ENCODE data around the gene TXK. TPM values are rescaled to one million over a fixed set of nuclear protein-coding genes. Genes with fewer than 3 reads are reported as not detected.

The TXK gene
- total RNA-seq, 1 experiment from 2014 or later = not detected

DNA sequence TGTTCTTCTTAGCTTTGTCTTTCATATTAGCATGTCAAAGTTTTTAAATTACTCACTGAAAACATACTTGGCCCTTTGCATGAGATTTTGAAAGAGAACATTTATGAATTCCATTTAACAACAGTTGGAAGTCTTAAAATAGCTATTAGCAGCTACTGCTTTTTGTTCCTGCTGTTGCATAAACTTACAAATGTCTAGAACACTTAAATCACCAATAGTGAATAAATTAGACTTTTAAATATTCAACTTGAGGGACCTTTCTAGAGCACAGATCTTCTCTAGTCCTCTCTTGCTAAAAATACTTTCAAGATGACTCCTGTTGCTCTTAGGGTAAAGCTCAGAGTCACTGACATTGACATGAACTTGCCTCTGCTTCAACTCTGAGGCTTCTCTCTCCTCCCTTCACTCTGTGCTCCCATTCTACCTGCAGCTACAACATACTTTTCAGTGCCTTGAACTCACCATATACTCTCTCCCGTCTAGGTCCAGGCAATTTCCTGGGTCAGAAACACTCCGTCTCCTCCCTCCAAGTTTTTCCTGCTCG lies 15.8 kb upstream of the TXK start:
- H3K9me2 ChIP-seq (replicated peaks; ENCODE audit: insufficient read depth, low read length) = no peaks in the 10 kb centered on the region
- H3K4me3 ChIP-seq (ENCODE audit: low read length) = no peak overlapping the region
- H3K79me2 ChIP-seq (ENCODE audit: low read length) = no peaks in the 10 kb centered on the region
- peaks cover 3% of the 10 kb centered on the region; the same call in 1 of the 2 replicates for H3K9me3 ChIP-seq (ENCODE audit: low read length)
- no peak overlapping the region for H3K27ac ChIP-seq (ENCODE audit: low read length)
- no peak overlapping the region for H2AFZ ChIP-seq (ENCODE audit: low read length)
- H3K27me3 ChIP-seq (ENCODE audit: low read length) = no peaks in the 10 kb centered on the region
- H3K36me3 ChIP-seq (ENCODE audit: insufficient read depth, low read length) = no peaks in the 10 kb centered on the region
- H3K4me1 ChIP-seq (ENCODE audit: low read length) = no peaks in the 10 kb centered on the region
- DNase-seq = no peak
- no peaks in the 10 kb centered on the region for H4K20me1 ChIP-seq (ENCODE audit: insufficient read depth, low read depth, low read length)
- no peak overlapping the region for H3K9ac ChIP-seq (ENCODE audit: low read length)
- H3K4me2 ChIP-seq (ENCODE audit: low read depth, low read length, poor library complexity, severe bottlenecking) = no peak overlapping the region

DNA sequence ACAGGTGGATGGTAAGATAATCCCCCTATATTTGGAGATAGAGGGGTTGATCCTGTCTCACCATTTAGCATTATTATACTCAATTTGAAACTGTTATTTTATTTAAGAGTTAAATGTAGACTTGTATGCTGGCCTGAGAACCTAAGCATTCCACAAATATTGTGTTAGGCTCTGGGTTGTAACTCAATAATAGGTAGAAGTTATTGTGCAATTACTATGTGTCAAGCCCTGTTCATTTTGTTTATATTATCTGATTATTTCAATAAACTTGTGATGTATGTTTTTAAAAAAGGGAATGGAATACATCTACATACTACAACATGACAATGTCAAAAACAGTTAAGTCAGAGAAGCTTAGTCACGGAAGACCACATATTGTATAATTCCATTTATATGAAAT lies 13.6 kb upstream of the TXK start:
- DNase-seq = no peak
- Histone ChIP-seq H3K9me3 (ENCODE audit: low read length) (no peaks in the 10 kb centered on the region), H3K27ac (ENCODE audit: low read length) (no peak overlapping the region), H3K27me3 (ENCODE audit: low read length) (no peaks in the 10 kb centered on the region), H3K9ac (ENCODE audit: low read length) (no peak overlapping the region), H2AFZ (ENCODE audit: low read length) (no peak overlapping the region), H3K79me2 (ENCODE audit: low read length) (no peaks in the 10 kb centered on the region), H3K9me2 (replicated peaks; ENCODE audit: insufficient read depth, low read length) (no peaks in the 10 kb centered on the region), H4K20me1 (ENCODE audit: insufficient read depth, low read depth, low read length) (no peaks in the 10 kb centered on the region), H3K4me3 (ENCODE audit: low read length) (no peak overlapping the region), H3K4me2 (ENCODE audit: low read depth, low read length, poor library complexity, severe bottlenecking) (no peak overlapping the region), H3K36me3 (ENCODE audit: insufficient read depth, low read length) (no peaks in the 10 kb centered on the region), H3K4me1 (ENCODE audit: low read length) (no peaks in the 10 kb centered on the region)

DNA sequence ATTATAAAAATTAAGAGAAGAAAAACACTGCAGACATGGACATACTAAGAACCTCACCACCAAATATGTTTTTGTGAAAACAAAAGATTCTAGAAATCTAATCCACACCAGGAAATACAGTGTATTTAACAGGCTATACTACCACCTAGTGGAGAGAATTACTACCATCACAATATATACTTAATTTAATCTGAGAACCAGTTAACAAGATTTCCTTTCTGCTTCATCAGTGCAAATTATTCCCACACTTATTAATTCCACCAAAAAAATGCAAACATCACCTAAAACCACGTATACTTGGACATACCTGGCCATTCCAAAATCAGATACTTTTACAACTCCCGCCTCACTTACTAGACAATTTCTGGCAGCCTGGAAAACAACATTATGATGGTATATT lies 7.0 kb upstream of the TXK start:
- Histone ChIP-seq H2AFZ (ENCODE audit: low read length) (no peak overlapping the region), H3K27ac (ENCODE audit: low read length) (no peak overlapping the region), H3K4me1 (ENCODE audit: low read length) (peaks cover 7% of the 10 kb centered on the region), H3K9me2 (replicated peaks; ENCODE audit: insufficient read depth, low read length) (no peaks in the 10 kb centered on the region), H3K4me2 (ENCODE audit: low read depth, low read length, poor library complexity, severe bottlenecking) (no peak overlapping the region), H3K9ac (ENCODE audit: low read length) (no peak overlapping the region), H3K4me3 (ENCODE audit: low read length) (no peak overlapping the region), H3K36me3 (ENCODE audit: insufficient read depth, low read length) (no peaks in the 10 kb centered on the region), H3K9me3 (ENCODE audit: low read length) (no peaks in the 10 kb centered on the region), H3K27me3 (ENCODE audit: low read length) (no peaks in the 10 kb centered on the region), H4K20me1 (ENCODE audit: insufficient read depth, low read depth, low read length) (no peaks in the 10 kb centered on the region), H3K79me2 (ENCODE audit: low read length) (no peaks in the 10 kb centered on the region)
- peak; percentile 76 for DNase-seq

DNA sequence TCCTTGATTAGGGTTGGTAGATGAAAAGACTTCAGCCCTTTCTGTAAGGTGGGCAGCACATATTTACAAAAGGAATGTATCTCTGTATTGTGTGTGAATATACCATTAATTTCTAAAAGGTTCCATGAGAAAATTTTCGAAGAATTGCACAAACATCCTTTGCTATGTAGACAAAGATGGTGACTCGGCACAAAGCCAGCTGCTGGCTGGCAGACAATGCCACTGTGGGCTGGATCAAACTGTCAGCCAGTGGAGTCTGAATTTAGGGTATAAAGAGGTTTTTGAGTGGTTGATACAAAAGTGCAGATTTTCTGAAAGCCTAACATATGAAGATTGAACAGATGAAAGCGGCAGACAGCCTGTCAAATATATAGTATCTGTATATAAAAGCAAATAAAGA lies 5.6 kb upstream of the TXK start:
- Histone ChIP-seq H3K4me2 (ENCODE audit: low read depth, low read length, poor library complexity, severe bottlenecking) (no peak overlapping the region), H3K9me2 (replicated peaks; ENCODE audit: insufficient read depth, low read length) (no peaks in the 10 kb centered on the region), H3K36me3 (ENCODE audit: insufficient read depth, low read length) (no peaks in the 10 kb centered on the region), H3K4me3 (ENCODE audit: low read length) (no peak overlapping the region), H3K9ac (ENCODE audit: low read length) (no peak overlapping the region), H4K20me1 (ENCODE audit: insufficient read depth, low read depth, low read length) (no peaks in the 10 kb centered on the region), H3K27ac (ENCODE audit: low read length) (no peak overlapping the region), H3K27me3 (ENCODE audit: low read length) (no peaks in the 10 kb centered on the region), H3K79me2 (ENCODE audit: low read length) (no peaks in the 10 kb centered on the region), H3K4me1 (ENCODE audit: low read length) (peaks cover 7% of the 10 kb centered on the region), H2AFZ (ENCODE audit: low read length) (no peak overlapping the region), H3K9me3 (ENCODE audit: low read length) (no peaks in the 10 kb centered on the region)
- DNase-seq = no peak

DNA sequence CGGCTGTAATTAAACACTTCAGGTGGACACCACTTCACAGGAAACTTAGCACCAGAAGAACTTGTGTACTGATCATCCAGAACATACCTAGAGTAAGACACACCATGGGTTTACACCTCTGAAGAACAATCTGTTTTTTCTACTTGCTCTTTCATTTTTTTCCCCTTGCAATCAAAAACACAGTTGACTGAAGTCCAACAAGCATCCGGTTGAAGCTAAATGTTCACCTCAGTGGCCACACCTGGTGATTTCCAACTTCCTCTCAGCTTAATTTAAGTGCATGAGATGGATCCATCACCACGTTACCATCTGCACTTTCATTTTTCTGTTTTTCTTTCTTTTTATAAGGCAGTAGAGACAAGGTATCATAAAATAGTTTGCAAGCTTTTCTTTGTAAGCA lies 4.9 kb upstream of the TXK start:
- DNase-seq = no peak
- no peak overlapping the region for H3K27ac ChIP-seq (ENCODE audit: low read length)
- H3K4me3 ChIP-seq (ENCODE audit: low read length) = no peak overlapping the region
- H3K4me2 ChIP-seq (ENCODE audit: low read depth, low read length, poor library complexity, severe bottlenecking) = no peak overlapping the region
- H3K36me3 ChIP-seq (ENCODE audit: insufficient read depth, low read length) = no peaks in the 10 kb centered on the region
- no peaks in the 10 kb centered on the region for H3K27me3 ChIP-seq (ENCODE audit: low read length)
- H3K9ac ChIP-seq (ENCODE audit: low read length) = no peak overlapping the region
- H3K9me3 ChIP-seq (ENCODE audit: low read length) = no peaks in the 10 kb centered on the region
- H2AFZ ChIP-seq (ENCODE audit: low read length) = no peak overlapping the region
- H4K20me1 ChIP-seq (ENCODE audit: insufficient read depth, low read depth, low read length) = no peaks in the 10 kb centered on the region
- H3K79me2 ChIP-seq (ENCODE audit: low read length) = no peaks in the 10 kb centered on the region
- H3K4me1 ChIP-seq (ENCODE audit: low read length) = peaks cover 7% of the 10 kb centered on the region
- no peaks in the 10 kb centered on the region for H3K9me2 ChIP-seq (replicated peaks; ENCODE audit: insufficient read depth, low read length)

DNA sequence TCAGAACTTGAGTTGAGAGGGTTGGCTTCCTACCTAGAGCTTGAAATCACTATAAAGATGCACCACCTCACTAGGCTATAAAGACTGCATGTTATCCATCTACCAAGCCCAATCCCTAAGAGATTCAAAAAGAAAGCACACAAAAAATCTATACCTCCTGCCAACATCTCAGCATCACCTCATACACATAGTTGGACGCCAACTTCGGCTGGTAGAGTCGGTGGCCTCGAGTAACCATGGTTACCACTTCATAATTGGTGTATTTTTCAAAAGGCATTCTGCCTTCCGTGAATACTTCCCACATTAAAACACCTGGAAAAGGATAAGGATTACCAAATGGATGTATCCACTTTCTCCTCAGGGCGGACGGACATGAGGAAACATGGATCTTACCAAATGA lies 4.5 kb upstream of the TXK start:
- H3K36me3 ChIP-seq (ENCODE audit: insufficient read depth, low read length) = no peaks in the 10 kb centered on the region
- H3K4me2 ChIP-seq (ENCODE audit: low read depth, low read length, poor library complexity, severe bottlenecking) = no peak overlapping the region
- no peak overlapping the region for H3K9ac ChIP-seq (ENCODE audit: low read length)
- H3K4me3 ChIP-seq (ENCODE audit: low read length) = no peak overlapping the region
- H3K9me2 ChIP-seq (replicated peaks; ENCODE audit: insufficient read depth, low read length) = no peaks in the 10 kb centered on the region
- H3K27ac ChIP-seq (ENCODE audit: low read length) = no peak overlapping the region
- no peak for DNase-seq
- no peaks in the 10 kb centered on the region for H3K9me3 ChIP-seq (ENCODE audit: low read length)
- H3K79me2 ChIP-seq (ENCODE audit: low read length) = no peaks in the 10 kb centered on the region
- H3K4me1 ChIP-seq (ENCODE audit: low read length) = peaks cover 7% of the 10 kb centered on the region
- no peaks in the 10 kb centered on the region for H4K20me1 ChIP-seq (ENCODE audit: insufficient read depth, low read depth, low read length)
- H2AFZ ChIP-seq (ENCODE audit: low read length) = no peak overlapping the region
- no peaks in the 10 kb centered on the region for H3K27me3 ChIP-seq (ENCODE audit: low read length)

DNA sequence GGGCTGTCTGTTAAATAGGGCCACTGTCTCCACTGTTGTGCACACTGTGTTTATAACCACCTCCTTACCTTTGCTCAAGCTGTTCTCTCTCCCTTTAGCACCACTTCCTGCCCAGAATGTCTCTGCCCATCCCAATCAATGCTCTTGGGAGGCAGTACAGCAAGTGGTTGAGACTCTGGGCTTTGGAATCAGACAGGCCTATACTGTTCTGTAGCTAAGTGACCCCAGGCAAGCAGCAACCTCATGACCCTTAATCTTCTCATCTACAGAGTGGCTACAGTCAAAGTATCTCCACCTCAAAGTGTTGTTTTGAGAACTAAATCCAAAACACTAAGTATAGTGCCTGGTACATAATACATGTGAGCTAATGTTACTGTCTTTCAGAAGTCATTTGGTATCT lies 3.8 kb upstream of the TXK start:
- H3K27ac ChIP-seq (ENCODE audit: low read length) = no peak overlapping the region
- DNase-seq = no peak
- no peaks in the 10 kb centered on the region for H3K27me3 ChIP-seq (ENCODE audit: low read length)
- H3K9me3 ChIP-seq (ENCODE audit: low read length) = no peaks in the 10 kb centered on the region
- no peaks in the 10 kb centered on the region for H3K9me2 ChIP-seq (replicated peaks; ENCODE audit: insufficient read depth, low read length)
- H3K4me2 ChIP-seq (ENCODE audit: low read depth, low read length, poor library complexity, severe bottlenecking) = no peak overlapping the region
- no peak overlapping the region for H3K4me3 ChIP-seq (ENCODE audit: low read length)
- no peaks in the 10 kb centered on the region for H3K79me2 ChIP-seq (ENCODE audit: low read length)
- H3K36me3 ChIP-seq (ENCODE audit: insufficient read depth, low read length) = no peaks in the 10 kb centered on the region
- H3K9ac ChIP-seq (ENCODE audit: low read length) = no peak overlapping the region
- no peak overlapping the region for H2AFZ ChIP-seq (ENCODE audit: low read length)
- no peaks in the 10 kb centered on the region for H4K20me1 ChIP-seq (ENCODE audit: insufficient read depth, low read depth, low read length)
- H3K4me1 ChIP-seq (ENCODE audit: low read length) = peaks cover 7% of the 10 kb centered on the region

DNA sequence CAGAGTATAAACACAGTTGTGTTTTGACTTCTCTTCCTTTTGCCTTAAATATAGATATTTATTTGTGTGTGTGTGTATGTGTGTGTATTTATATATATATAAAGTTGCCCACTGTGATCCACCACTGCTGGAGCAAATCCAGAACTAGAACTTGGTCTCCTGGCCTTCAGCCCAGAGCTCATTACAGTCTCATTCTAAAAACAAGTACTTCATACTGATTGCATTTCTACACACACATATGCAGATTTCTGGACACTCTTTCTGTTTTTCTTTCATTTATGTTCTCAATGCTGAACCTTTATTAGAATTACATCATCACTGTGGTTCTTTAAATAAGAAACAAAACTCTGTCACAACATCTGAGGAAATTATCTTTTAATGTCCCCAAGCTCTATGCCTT lies 381 bp downstream of the TXK start:
- no peaks in the 10 kb centered on the region for H3K79me2 ChIP-seq (ENCODE audit: low read length)
- no peaks in the 10 kb centered on the region for H3K9me2 ChIP-seq (replicated peaks; ENCODE audit: insufficient read depth, low read length)
- no peak overlapping the region for H2AFZ ChIP-seq (ENCODE audit: low read length)
- no peak for DNase-seq
- no peak overlapping the region for H3K4me2 ChIP-seq (ENCODE audit: low read depth, low read length, poor library complexity, severe bottlenecking)
- H3K9ac ChIP-seq (ENCODE audit: low read length) = no peak overlapping the region
- no peaks in the 10 kb centered on the region for H3K27me3 ChIP-seq (ENCODE audit: low read length)
- H3K4me3 ChIP-seq (ENCODE audit: low read length) = no peak overlapping the region
- peaks cover under 1% of the 10 kb centered on the region; the same call in 1 of the 2 replicates for H3K4me1 ChIP-seq (ENCODE audit: low read length)
- no peaks in the 10 kb centered on the region for H3K9me3 ChIP-seq (ENCODE audit: low read length)
- H4K20me1 ChIP-seq (ENCODE audit: insufficient read depth, low read depth, low read length) = no peaks in the 10 kb centered on the region
- H3K36me3 ChIP-seq (ENCODE audit: insufficient read depth, low read length) = no peaks in the 10 kb centered on the region
- no peak overlapping the region for H3K27ac ChIP-seq (ENCODE audit: low read length)

DNA sequence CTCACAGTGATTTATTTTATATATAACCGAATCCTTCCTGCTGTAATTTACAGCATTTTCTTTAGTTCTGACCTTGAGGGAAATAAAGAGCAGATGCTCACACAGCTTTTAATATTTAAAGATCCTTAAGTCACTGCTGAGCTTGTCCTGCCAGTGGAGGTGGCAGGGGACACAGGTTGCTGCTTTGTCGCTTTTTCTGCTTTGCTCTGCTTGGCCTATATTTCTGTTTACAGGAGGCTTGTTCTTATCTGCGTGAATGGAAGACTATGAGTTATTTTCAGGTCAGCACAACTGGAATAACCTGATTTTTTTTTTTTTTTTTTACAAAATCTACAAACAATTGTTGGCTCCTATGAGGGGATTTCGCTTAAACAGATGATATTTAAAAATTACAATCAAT lies 2.3 kb downstream of the TXK start:
- Histone ChIP-seq H3K9ac (ENCODE audit: low read length) (no peak overlapping the region), H3K4me3 (ENCODE audit: low read length) (no peak overlapping the region), H2AFZ (ENCODE audit: low read length) (no peak overlapping the region), H3K9me3 (ENCODE audit: low read length) (no peaks in the 10 kb centered on the region), H4K20me1 (ENCODE audit: insufficient read depth, low read depth, low read length) (no peaks in the 10 kb centered on the region), H3K27ac (ENCODE audit: low read length) (no peak overlapping the region), H3K79me2 (ENCODE audit: low read length) (no peaks in the 10 kb centered on the region), H3K27me3 (ENCODE audit: low read length) (no peaks in the 10 kb centered on the region), H3K4me2 (ENCODE audit: low read depth, low read length, poor library complexity, severe bottlenecking) (no peak overlapping the region), H3K36me3 (ENCODE audit: insufficient read depth, low read length) (no peaks in the 10 kb centered on the region), H3K4me1 (ENCODE audit: low read length) (peaks cover 4% of the 10 kb centered on the region), H3K9me2 (replicated peaks; ENCODE audit: insufficient read depth, low read length) (no peaks in the 10 kb centered on the region)
- DNase-seq = no peak
